Tibial nerve (tissue), 3 donors: ENCODE measurements around the gene LYZ.

Source experiments
- POLR2A ChIP-seq, 2 donors: fragments of 450-650 bp; IDR thresholded peaks; one replicate each; pipeline ENCODE4 v1.6.1; 2017; ENCODE audit warnings: antibody characterized with exemption in 2 of 2, mild to moderate bottlenecking in 2 of 2, moderate library complexity in 2 of 2
- TF ChIP-seq, protein P1 (sequence below), 5 experiments: fragments of 200-600 bp in 3 of 5; fragments of 450-650 bp in 2 of 5; sonication (generic) in 3 of 5; IDR thresholded peaks; one replicate each; pipeline ENCODE4 v1.5.1; 2016 to 2019; ENCODE audit warnings: antibody characterized with exemption in 5 of 5, mild to moderate bottlenecking in 3 of 5, moderate library complexity in 2 of 5

DNA sequence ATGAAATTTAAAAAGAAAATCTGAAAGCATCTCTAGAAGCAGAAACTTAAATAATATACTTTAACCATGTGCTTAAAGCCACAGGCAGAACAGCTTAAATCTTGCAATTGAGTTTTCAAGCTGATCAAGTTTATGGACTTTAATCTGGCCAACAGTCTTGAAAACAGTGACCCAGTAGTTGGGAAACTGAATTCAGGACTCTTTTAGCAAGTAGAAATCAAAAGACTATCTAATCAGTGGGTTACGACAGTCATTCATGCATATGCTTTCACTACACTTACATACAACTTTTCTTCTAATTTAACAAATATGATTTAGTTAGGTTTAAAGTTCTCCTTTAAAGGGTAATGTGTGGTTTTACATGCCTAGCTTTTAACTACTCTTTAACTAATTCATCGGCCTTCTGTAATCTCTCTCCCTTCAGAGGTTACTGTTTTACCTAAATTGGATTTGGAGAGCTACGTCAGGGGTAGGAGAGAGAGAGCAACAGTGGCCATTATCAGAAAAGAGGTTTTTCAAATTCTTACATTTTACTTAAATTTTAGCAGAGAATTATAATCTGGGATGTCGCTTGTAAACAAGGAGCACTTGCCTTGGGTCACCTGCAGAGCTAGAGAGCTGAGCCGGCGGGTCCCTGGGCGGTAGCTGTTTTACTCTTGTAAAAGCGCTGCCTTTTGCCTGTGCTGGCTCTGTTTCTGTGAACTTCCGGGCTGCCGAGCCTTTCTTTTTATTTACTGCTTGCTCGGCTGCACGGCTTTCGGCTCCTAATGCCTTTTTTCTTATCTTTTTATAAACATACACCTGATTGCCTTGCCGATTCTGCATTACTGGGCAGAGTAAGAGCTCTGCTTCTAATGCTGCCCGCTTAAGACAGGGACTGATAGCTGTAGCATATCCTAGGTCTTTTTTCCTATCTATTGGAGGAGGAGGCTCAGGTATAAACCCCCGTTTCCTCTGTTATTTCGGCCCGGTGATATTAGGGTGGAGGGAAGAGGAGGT is 17.4 kb upstream of the LYZ start:
- TF ChIP-seq, protein P1, sequence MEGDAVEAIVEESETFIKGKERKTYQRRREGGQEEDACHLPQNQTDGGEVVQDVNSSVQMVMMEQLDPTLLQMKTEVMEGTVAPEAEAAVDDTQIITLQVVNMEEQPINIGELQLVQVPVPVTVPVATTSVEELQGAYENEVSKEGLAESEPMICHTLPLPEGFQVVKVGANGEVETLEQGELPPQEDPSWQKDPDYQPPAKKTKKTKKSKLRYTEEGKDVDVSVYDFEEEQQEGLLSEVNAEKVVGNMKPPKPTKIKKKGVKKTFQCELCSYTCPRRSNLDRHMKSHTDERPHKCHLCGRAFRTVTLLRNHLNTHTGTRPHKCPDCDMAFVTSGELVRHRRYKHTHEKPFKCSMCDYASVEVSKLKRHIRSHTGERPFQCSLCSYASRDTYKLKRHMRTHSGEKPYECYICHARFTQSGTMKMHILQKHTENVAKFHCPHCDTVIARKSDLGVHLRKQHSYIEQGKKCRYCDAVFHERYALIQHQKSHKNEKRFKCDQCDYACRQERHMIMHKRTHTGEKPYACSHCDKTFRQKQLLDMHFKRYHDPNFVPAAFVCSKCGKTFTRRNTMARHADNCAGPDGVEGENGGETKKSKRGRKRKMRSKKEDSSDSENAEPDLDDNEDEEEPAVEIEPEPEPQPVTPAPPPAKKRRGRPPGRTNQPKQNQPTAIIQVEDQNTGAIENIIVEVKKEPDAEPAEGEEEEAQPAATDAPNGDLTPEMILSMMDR (IDR thresholded peaks at IDR 0.05), result no peak
- no peak for TF ChIP-seq POLR2A (IDR thresholded peaks at IDR 0.05)
